GM18861 (cell line): ENCODE measurements around the gene KCNN3.

ENCODE experiments used
- ATAC-seq: cut with Tn5 transposase; IDR thresholded peaks from one replicate; pipeline ENCODE4 v1.9.1; 2021; ENCODE audit not compliant: unreplicated experiment

KCNN3 gene

GRCh38 chr1:154774175-154774855 lies 95.8 kb downstream of the KCNN3 start:
- no peak for ATAC-seq

- no peak for ATAC-seq
Measured at GRCh38 chr1:154773551-154773950, 96.5 kb downstream of the KCNN3 start.

- no peak for ATAC-seq
Measured at GRCh38 chr1:154772606-154773506, 97.2 kb downstream of the KCNN3 start.

GRCh38 chr1:154772056-154772455 lies 98.0 kb downstream of the KCNN3 start:
- ATAC-seq = no peak

GRCh38 chr1:154770897-154771594 lies 99.0 kb downstream of the KCNN3 start:
- no peak for ATAC-seq

- no peak for ATAC-seq
Measured at GRCh38 chr1:154769193-154769895, 100.7 kb downstream of the KCNN3 start.

GRCh38 chr1:154768456-154769125 lies 101.5 kb downstream of the KCNN3 start:
- no peak for ATAC-seq

- ATAC-seq = no peak
Measured at GRCh38 chr1:154767315-154768240, 102.5 kb downstream of the KCNN3 start.

- ATAC-seq = no peak
Measured at GRCh38 chr1:154765970-154766369, 104.1 kb downstream of the KCNN3 start.

GRCh38 chr1:154764773-154765172 lies 105.3 kb downstream of the KCNN3 start:
- ATAC-seq = no peak

GRCh38 chr1:154764181-154764580 lies 105.9 kb downstream of the KCNN3 start:
- ATAC-seq = no peak

GRCh38 chr1:154760469-154760933 lies 109.6 kb downstream of the KCNN3 start:
- no peak for ATAC-seq

- no peak for ATAC-seq
Measured at GRCh38 chr1:154759793-154760192, 110.3 kb downstream of the KCNN3 start.

GRCh38 chr1:154759196-154759595 lies 110.9 kb downstream of the KCNN3 start:
- no peak for ATAC-seq

- ATAC-seq = no peak
Measured at GRCh38 chr1:154758346-154758745, 111.7 kb downstream of the KCNN3 start.

- ATAC-seq = no peak
Measured at GRCh38 chr1:154756793-154757548, 113.1 kb downstream of the KCNN3 start.

- ATAC-seq = no peak
Measured at GRCh38 chr1:154755858-154756730, 114.0 kb downstream of the KCNN3 start.

- ATAC-seq = no peak
Measured at GRCh38 chr1:154753426-154753825, 116.7 kb downstream of the KCNN3 start.
